Brain microvascular endothelial cell (primary cell): ENCODE data around the gene APPL1.

Experiments used
- DNase-seq: peaks from one replicate; pipeline ENCODE4 v3.0.0-alpha.2; 2020
- H3K27ac ChIP-seq: fragments of 250-450 bp; sonication (Bioruptor Pico); 2 replicates; pipeline ENCODE4 v1.5.1; 2020; ENCODE audit warnings: mild to moderate bottlenecking, moderate library complexity
- H3K27me3 ChIP-seq: fragments of 250-450 bp; sonication (Bioruptor Pico); replicated peaks from 2 replicates; pipeline ENCODE4 v1.5.1; 2020; ENCODE audit warnings: mild to moderate bottlenecking
- H3K36me3 ChIP-seq: fragments of 250-450 bp; sonication (Bioruptor Pico); replicated peaks from 2 replicates; pipeline ENCODE4 v1.5.1; 2020; ENCODE audit warnings: mild to moderate bottlenecking
- H3K4me3 ChIP-seq: 2 replicates; pipeline ENCODE4 v1.5.1; 2011; ENCODE audit warnings: low read depth, mild to moderate bottlenecking, control low read depth, low read length, moderate library complexity
- in situ Hi-C: cut with HindIII; loops from 2 replicates; pipeline ENCODE4 v1.10.0; 2017; ENCODE audit warnings: low sequenced_read_pairs, low pct_ligation_motif_present
- TF ChIP-seq, protein P1 (sequence below): IDR thresholded peaks from 2 replicates; pipeline ENCODE4 v1.5.1; 2011; ENCODE audit warnings: low read depth, mild to moderate bottlenecking, moderate library complexity, low read length, control low read depth, inconsistent platforms; ENCODE audit errors: missing control alignments

The APPL1 gene

DNA sequence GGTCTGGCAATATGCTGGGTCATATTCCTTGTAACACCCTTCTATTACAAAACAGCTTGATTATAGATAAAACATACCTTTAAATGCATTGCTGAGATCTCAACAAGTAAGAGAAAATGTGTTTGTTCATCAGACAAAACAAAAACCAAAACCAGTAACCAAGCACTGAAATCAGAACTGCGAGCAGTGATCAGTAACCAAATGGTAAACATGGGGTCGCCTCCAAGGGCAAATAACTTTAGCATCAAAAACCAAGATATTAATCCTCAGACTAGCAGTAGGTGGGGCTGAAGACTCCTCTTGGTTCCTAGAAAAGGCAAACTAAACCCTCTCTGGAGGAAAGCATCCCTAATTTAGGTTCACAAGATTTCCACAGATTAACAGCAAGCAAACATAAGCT lies 21.1 kb upstream of the APPL1 start:
- in situ Hi-C loops: no loop called here
- Histone ChIP-seq H3K27me3 (no peaks in the 10 kb centered on the region), H3K4me3 (no peak overlapping the region), H3K36me3 (no peaks in the 10 kb centered on the region), H3K27ac (no peak overlapping the region)
- TF ChIP-seq, protein P1, sequence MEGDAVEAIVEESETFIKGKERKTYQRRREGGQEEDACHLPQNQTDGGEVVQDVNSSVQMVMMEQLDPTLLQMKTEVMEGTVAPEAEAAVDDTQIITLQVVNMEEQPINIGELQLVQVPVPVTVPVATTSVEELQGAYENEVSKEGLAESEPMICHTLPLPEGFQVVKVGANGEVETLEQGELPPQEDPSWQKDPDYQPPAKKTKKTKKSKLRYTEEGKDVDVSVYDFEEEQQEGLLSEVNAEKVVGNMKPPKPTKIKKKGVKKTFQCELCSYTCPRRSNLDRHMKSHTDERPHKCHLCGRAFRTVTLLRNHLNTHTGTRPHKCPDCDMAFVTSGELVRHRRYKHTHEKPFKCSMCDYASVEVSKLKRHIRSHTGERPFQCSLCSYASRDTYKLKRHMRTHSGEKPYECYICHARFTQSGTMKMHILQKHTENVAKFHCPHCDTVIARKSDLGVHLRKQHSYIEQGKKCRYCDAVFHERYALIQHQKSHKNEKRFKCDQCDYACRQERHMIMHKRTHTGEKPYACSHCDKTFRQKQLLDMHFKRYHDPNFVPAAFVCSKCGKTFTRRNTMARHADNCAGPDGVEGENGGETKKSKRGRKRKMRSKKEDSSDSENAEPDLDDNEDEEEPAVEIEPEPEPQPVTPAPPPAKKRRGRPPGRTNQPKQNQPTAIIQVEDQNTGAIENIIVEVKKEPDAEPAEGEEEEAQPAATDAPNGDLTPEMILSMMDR: no peak
- DNase-seq: no peak

DNA sequence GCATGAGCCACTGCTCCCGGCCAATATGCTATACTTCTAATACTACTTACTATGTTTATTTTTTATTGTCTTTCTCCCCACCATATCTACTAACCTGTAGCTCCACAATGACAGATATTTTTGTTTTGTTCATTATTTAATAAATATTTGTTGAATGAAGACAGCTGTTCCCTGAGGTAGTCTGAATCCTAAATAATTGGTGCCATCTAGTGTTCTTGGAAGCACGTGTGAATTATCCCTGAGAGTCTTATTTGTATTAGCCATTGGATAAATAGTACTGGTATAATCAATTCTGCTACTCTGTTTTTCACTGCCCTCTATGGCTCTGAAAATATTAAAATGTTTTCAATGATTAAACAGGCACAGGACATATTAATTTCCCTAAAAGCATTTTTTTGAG lies 5.6 kb upstream of the APPL1 start:
- TF ChIP-seq, protein P1: peak; percentile 24
- no peak for DNase-seq
- in situ Hi-C loops: no loop called here
- Histone ChIP-seq H3K4me3 (no peak overlapping the region), H3K27me3 (no peaks in the 10 kb centered on the region), H3K27ac (no peak overlapping the region), H3K36me3 (no peaks in the 10 kb centered on the region)

DNA sequence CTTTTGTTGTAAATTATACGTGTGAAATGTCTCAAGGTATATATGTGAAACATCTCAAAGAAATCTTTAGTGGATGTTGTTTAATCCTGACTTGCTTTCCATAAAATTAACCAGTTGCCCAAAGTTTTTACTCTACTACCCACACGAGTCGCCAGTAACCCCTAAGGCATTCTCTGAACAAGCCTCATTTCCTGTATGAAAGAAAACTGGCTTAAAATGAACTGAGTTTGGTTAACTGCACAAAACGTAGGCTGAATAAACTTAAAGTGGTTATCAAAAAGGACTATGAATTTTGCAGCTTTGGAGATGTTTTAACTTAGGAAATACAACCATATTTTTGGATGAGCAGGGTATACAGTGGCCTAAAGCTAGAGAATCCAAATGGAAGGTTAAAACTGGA lies 2.7 kb upstream of the APPL1 start:
- no peaks in the 10 kb centered on the region for H3K36me3 ChIP-seq
- in situ Hi-C loops: no loop called here
- DNase-seq: no peak
- TF ChIP-seq, protein P1: no peak
- H3K27ac ChIP-seq: no peak overlapping the region
- H3K27me3 ChIP-seq: no peaks in the 10 kb centered on the region
- no peak overlapping the region for H3K4me3 ChIP-seq

DNA sequence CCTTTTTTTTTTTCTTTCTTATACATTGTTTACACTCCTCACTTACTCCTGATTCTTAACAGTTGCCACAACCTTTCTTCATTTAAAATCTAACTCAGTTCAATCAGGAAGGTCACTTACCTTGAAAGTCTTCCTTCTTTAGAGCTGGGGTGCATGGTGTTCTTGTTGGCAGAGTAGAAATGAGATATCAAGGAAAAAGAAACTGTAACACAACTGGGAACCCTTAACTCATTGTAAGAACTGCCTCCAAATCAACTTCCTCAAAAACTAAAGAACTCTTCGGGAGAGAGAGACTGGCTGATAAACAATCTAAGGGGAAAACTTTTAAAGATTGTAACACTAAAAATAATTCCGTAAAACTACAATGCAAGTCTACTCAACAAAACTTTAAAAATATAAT lies 1.4 kb upstream of the APPL1 start:
- in situ Hi-C loops: no loop called here
- no peak for DNase-seq
- TF ChIP-seq, protein P1: no peak
- no peak overlapping the region for H3K27ac ChIP-seq
- H3K36me3 ChIP-seq: no peaks in the 10 kb centered on the region
- no peak overlapping the region for H3K4me3 ChIP-seq
- no peaks in the 10 kb centered on the region for H3K27me3 ChIP-seq

DNA sequence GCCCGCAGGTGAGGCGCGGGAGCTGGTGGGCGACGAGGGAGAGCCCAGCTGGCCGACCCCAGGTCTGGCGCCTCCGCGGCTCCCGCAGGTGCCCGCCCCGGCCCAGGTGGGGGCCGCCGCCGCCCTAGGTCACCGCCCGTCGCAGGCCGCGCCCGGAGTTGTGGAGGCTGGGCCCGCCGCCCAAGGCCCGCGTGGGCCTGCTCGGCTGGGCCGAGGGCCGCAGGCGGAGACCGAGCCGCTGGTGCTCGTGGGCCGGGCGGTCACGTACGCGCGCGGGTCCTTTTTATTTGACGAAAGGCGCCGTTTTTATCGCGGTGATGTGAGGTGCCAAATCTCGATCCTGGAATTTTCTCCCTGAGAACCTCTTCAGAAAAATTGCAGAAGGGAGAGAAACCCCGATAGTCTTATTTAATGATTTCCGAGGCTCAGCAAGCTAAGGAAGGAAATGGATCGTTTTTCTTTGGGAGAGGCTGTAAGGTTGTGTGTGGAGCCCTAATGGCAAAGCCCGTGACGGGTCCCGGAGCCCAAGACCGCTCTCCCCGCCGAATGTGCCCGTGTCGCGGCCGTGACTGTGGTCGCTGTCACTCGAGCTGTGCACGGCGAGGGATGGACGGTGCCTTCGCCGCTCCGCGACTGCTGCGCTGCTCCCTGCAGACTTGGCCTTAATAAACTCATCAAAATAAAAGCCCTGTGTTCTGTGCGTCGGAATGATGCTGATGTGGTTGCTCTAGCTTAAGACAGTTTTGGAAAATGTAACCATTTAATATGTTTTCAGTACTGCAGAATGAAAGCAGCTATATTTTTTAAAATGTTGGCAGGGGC lies 612 bp downstream of the APPL1 start:
- H3K36me3 ChIP-seq: no peaks in the 10 kb centered on the region
- no peaks in the 10 kb centered on the region for H3K27me3 ChIP-seq
- in situ Hi-C loops: no loop called here
- H3K4me3 ChIP-seq: peak overlapping the region; percentile 86
- peak overlapping the region; percentile 85 for H3K27ac ChIP-seq
- DNase-seq: peak; percentile 46
- TF ChIP-seq, protein P1: no peak

DNA sequence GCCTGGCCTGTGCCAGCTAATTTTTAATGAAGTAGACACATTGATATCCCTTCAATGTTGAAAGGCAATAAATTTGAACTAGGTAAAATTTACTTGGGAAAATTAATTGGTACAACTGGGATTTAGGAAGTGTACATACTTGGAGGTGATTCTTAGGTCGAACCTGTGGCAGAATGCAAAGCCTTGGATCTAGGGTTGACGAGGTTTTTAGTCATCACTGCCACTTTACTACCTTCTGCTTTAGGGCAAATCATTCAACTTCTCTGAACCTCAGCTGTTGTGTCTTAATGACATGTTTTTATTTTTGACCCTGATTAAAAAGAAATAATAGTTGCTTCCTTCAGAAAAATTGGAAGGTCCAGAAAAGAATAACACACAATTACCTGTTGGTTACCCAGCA lies 2.5 kb downstream of the APPL1 start:
- in situ Hi-C loops: no loop called here
- Histone ChIP-seq H3K4me3 (no peak overlapping the region), H3K27me3 (no peaks in the 10 kb centered on the region), H3K36me3 (no peaks in the 10 kb centered on the region), H3K27ac (no peak overlapping the region)
- no peak for DNase-seq
- TF ChIP-seq, protein P1: no peak
